HEK293 (cell line): ENCODE data around the gene IL6R.

Experiments
- CTCF ChIA-PET: fragments of 350-600 bp; formaldehyde crosslinking; extraction: SDS; loops from one replicate; lab custom pipeline; 2021; ENCODE audit warnings: antibody characterized with exemption; lab: Yijun Ruan, JAX
- POLR2A ChIA-PET: fragments of 300-600 bp; formaldehyde crosslinking; extraction: SDS; loops from one replicate; lab custom pipeline; 2020; ENCODE audit warnings: antibody characterized with exemption, inconsistent platforms; lab: Yijun Ruan, JAX
- H3K27ac ChIP-seq: fragments of 200-500 bp; sonication (Bioruptor generic); 2 replicates; pipeline ENCODE4 v1.5.1; 2014; ENCODE audit warnings: low read depth, low read length, control low read depth, inconsistent platforms; ENCODE audit errors: extremely low read depth
- H3K36me3 ChIP-seq, 2 experiments: fragments of 200-500 bp in 1 of 2; sonication (Bioruptor generic) in 1 of 2; 1 replicate in 1 of 2; 2 replicates in 1 of 2; pipeline ENCODE4 v1.5.1; 2014 to 2017; ENCODE audit warnings: inconsistent platforms in 2 of 2, low read length in 2 of 2; ENCODE audit not compliant: control insufficient read depth in 2 of 2, insufficient read depth in 1 of 2
- H3K4me1 ChIP-seq: fragments of 200-500 bp; sonication (Bioruptor generic); 2 replicates; pipeline ENCODE4 v1.5.1; 2014; ENCODE audit warnings: mild to moderate bottlenecking, low read length, inconsistent platforms; ENCODE audit not compliant: control insufficient read depth, insufficient read depth
- H3K4me3 ChIP-seq: 2 replicates; pipeline ENCODE4 v1.5.1; 2011; ENCODE audit warnings: low read depth, mild to moderate bottlenecking, control low read depth, low read length, moderate library complexity
- H3K9me3 ChIP-seq: fragments of 200-500 bp; sonication (Bioruptor generic); 2 replicates; pipeline ENCODE4 v1.5.1; 2014; ENCODE audit warnings: low read depth, low read length, inconsistent platforms; ENCODE audit not compliant: control insufficient read depth, insufficient read depth
- GLI4 ChIP-seq: fragments of 450-650 bp; formaldehyde crosslinking; IDR thresholded peaks from 2 replicates; pipeline ENCODE4 v1.5.1; 2016; ENCODE audit warnings: missing biosample characterization, missing genetic modification characterization
- SALL2 ChIP-seq: fragments of 450-650 bp; formaldehyde crosslinking; IDR thresholded peaks from 2 replicates; pipeline ENCODE4 v1.5.0; 2017; ENCODE audit warnings: missing biosample characterization, mild to moderate bottlenecking, missing genetic modification characterization, borderline replicate concordance
- SCRT2 ChIP-seq: fragments of 450-650 bp; formaldehyde crosslinking; IDR thresholded peaks from 2 replicates; pipeline ENCODE4 v1.5.1; 2016; ENCODE audit warnings: missing biosample characterization, missing genetic modification characterization
- TCF7L2 ChIP-seq: IDR thresholded peaks from 2 replicates; pipeline ENCODE4 v1.6.1; 2011; ENCODE audit warnings: low read depth, mild to moderate bottlenecking, inconsistent platforms, low read length, moderate library complexity, borderline replicate concordance
- YY2 ChIP-seq: fragments of 450-650 bp; formaldehyde crosslinking; IDR thresholded peaks from 2 replicates; pipeline ENCODE4 v1.5.1; 2016; ENCODE audit warnings: missing biosample characterization, missing genetic modification characterization
- ZNF16 ChIP-seq: fragments of 450-650 bp; formaldehyde crosslinking; IDR thresholded peaks from 2 replicates; pipeline ENCODE4 v1.5.1; 2016; ENCODE audit warnings: low read depth, missing biosample characterization, missing genetic modification characterization
- ZNF335 ChIP-seq: fragments of 450-650 bp; formaldehyde crosslinking; conservative IDR thresholded peaks from 2 replicates; pipeline ENCODE4 v1.5.1; 2016; ENCODE audit warnings: missing biosample characterization, missing genetic modification characterization
- ZNF391 ChIP-seq: fragments of 450-650 bp; formaldehyde crosslinking; IDR thresholded peaks from 2 replicates; pipeline ENCODE4 v1.5.1; 2016; ENCODE audit warnings: low read depth, missing biosample characterization, missing genetic modification characterization, borderline replicate concordance
- ZNF514 ChIP-seq: fragments of 450-650 bp; formaldehyde crosslinking; IDR thresholded peaks from 2 replicates; pipeline ENCODE4 v1.5.1; 2016; ENCODE audit warnings: missing biosample characterization, missing genetic modification characterization
- ZNF521 ChIP-seq: fragments of 450-650 bp; formaldehyde crosslinking; IDR thresholded peaks from 2 replicates; pipeline ENCODE4 v1.5.1; 2017; ENCODE audit warnings: missing biosample characterization, mild to moderate bottlenecking, missing genetic modification characterization
- ZNF654 ChIP-seq: fragments of 450-650 bp; formaldehyde crosslinking; IDR thresholded peaks from 2 replicates; pipeline ENCODE4 v1.5.1; 2016; ENCODE audit warnings: low read depth, missing biosample characterization, missing genetic modification characterization
- ZNF660 ChIP-seq: fragments of 450-650 bp; IDR thresholded peaks from 2 replicates; pipeline ENCODE4 v1.5.1; 2018; ENCODE audit warnings: missing biosample characterization, mild to moderate bottlenecking, missing genetic modification characterization
- ZNF707 ChIP-seq: fragments of 450-650 bp; formaldehyde crosslinking; IDR thresholded peaks from 2 replicates; pipeline ENCODE4 v1.5.1; 2016; ENCODE audit warnings: missing biosample characterization, missing genetic modification characterization
- ZNF768 ChIP-seq: fragments of 450-650 bp; formaldehyde crosslinking; IDR thresholded peaks from 2 replicates; pipeline ENCODE4 v1.5.1; 2018; ENCODE audit warnings: missing biosample characterization, mild to moderate bottlenecking, missing genetic modification characterization
- ZNF837 ChIP-seq: fragments of 450-650 bp; formaldehyde crosslinking; IDR thresholded peaks from 2 replicates; pipeline ENCODE4 v1.5.1; 2016; ENCODE audit warnings: missing biosample characterization, missing genetic modification characterization
- TF ChIP-seq, protein P1 (sequence below): fragments of 450-650 bp; formaldehyde crosslinking; IDR thresholded peaks from 2 replicates; pipeline ENCODE4 v1.5.1; 2017; ENCODE audit warnings: missing biosample characterization, missing genetic modification characterization
- TF ChIP-seq, protein P2 (sequence below): sonication (generic); formaldehyde crosslinking; IDR thresholded peaks from 2 replicates; pipeline ENCODE4 v1.8.1; 2022; ENCODE audit warnings: mild to moderate bottlenecking, moderate library complexity, missing genetic modification reagents
- TF ChIP-seq, protein P3 (sequence below): fragments of 450-650 bp; formaldehyde crosslinking; IDR thresholded peaks from 2 replicates; pipeline ENCODE4 v1.5.1; 2017; ENCODE audit warnings: missing biosample characterization, missing genetic modification characterization

IL6R gene

DNA sequence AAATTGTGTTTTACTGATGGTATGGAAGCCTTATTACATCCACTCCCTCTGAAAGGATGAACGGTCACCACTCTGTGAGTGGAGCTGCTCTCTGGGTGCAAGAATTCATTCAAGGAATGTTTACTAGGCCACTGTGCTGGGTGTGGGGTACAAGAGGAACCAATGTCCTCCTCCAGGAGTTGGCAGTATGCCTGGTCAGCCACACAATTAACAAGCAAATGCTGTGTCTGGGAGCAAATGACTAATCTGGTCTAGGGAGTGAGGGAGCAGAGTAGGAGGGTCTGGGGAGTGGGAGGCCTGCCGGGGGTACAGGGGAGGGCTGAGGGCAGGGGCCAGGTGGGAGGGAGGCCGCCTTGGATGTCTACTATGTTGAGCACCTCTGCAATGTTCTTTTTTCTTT is 69.7 kb downstream of the IL6R start (continued):
- TF ChIP-seq, protein P1, sequence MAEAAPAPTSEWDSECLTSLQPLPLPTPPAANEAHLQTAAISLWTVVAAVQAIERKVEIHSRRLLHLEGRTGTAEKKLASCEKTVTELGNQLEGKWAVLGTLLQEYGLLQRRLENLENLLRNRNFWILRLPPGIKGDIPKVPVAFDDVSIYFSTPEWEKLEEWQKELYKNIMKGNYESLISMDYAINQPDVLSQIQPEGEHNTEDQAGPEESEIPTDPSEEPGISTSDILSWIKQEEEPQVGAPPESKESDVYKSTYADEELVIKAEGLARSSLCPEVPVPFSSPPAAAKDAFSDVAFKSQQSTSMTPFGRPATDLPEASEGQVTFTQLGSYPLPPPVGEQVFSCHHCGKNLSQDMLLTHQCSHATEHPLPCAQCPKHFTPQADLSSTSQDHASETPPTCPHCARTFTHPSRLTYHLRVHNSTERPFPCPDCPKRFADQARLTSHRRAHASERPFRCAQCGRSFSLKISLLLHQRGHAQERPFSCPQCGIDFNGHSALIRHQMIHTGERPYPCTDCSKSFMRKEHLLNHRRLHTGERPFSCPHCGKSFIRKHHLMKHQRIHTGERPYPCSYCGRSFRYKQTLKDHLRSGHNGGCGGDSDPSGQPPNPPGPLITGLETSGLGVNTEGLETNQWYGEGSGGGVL: 0 out of 2 replicates have a peak, but pooled peaks have one; percentile 41
- no peak for TF ChIP-seq ZNF521 (tag by site-specific recombination)

DNA sequence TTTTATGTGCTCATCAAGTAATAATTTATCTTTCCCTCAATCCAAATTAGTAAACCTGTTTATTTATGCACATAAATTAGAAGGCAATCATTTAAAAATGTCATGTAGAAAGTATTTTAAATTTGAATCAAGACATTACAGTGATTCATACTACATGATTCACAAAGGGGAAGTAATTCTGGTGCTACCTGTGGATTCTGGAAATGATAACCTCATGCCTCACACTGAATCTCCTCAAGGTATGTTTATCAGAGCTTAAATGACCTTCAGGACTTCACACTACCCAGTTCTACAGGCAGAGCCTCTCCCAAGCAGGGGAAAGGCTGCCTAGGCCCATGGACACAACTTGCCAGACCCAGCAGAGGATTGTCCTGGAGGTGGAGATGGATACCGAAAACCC is 71.6 kb downstream of the IL6R start:
- TF ChIP-seq SCRT2 (peak; percentile 78), ZNF391 (tag by site-specific recombination) (no peak), ZNF660 (tag by site-specific recombination) (no peak)
- TF ChIP-seq, all 188 proteins: peak for 1
- ChIA-PET POLR2A (no interaction called here), CTCF (interaction anchor here (0.6 to 11.0 kb wide), 4 partner anchors 61 to 277 kb away, joined by 3 to 205 read pairs (median 4); no protein-coding TSS in a partner anchor)
- Histone ChIP-seq H3K4me3 (no peak overlapping the region), H3K4me1 (no peaks in the 10 kb centered on the region), H3K27ac (no peak overlapping the region), H3K36me3 (no peaks in the 10 kb centered on the region), H3K9me3 (no peaks in the 10 kb centered on the region)

DNA sequence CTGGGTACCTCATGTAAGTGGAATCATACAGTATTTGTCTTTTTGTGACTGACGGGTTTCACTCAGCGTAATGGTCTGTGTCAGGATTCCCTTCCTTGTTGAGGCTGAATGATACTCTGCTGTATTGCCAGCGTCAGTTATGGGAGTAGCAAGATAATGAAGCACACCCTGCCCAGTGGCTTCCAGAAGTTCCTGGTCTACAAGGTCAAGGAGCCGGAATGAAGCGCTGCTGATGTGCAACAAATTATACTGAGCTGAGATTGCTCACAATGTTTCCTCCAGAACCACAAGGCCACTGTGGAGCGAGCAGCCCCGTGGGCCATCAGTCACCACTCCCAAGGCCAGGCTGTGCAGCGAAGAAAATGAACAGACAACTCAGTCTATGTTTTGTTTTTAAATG is 72.9 kb downstream of the IL6R start:
- H3K9me3 ChIP-seq: no peaks in the 10 kb centered on the region
- ChIA-PET POLR2A (no interaction called here), CTCF (interaction anchor here (0.7 to 11.0 kb wide), 5 partner anchors 52 to 603 kb away, joined by 3 to 205 read pairs (median 4); no protein-coding TSS in a partner anchor)
- H3K27ac ChIP-seq: no peak overlapping the region
- H3K36me3 ChIP-seq: no peaks in the 10 kb centered on the region
- H3K4me3 ChIP-seq: no peak overlapping the region
- no peaks in the 10 kb centered on the region for H3K4me1 ChIP-seq
- TF ChIP-seq, protein P2, sequence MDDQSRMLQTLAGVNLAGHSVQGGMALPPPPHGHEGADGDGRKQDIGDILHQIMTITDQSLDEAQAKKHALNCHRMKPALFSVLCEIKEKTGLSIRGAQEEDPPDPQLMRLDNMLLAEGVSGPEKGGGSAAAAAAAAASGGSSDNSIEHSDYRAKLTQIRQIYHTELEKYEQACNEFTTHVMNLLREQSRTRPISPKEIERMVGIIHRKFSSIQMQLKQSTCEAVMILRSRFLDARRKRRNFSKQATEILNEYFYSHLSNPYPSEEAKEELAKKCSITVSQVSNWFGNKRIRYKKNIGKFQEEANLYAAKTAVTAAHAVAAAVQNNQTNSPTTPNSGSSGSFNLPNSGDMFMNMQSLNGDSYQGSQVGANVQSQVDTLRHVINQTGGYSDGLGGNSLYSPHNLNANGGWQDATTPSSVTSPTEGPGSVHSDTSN: no peak
- TF ChIP-seq ZNF335 (tag by site-specific recombination) (no peak), ZNF768 (no peak), ZNF654 (tag by site-specific recombination) (no peak), YY2 (tag by site-specific recombination) (no peak), ZNF16 (tag by site-specific recombination) (no peak), ZNF837 (no peak), TCF7L2 (no peak), GLI4 (tag by site-specific recombination) (no peak), ZNF707 (no peak), ZNF514 (tag by site-specific recombination) (no peak)
- TF ChIP-seq, protein P3, sequence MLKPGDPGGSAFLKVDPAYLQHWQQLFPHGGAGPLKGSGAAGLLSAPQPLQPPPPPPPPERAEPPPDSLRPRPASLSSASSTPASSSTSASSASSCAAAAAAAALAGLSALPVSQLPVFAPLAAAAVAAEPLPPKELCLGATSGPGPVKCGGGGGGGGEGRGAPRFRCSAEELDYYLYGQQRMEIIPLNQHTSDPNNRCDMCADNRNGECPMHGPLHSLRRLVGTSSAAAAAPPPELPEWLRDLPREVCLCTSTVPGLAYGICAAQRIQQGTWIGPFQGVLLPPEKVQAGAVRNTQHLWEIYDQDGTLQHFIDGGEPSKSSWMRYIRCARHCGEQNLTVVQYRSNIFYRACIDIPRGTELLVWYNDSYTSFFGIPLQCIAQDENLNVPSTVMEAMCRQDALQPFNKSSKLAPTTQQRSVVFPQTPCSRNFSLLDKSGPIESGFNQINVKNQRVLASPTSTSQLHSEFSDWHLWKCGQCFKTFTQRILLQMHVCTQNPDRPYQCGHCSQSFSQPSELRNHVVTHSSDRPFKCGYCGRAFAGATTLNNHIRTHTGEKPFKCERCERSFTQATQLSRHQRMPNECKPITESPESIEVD (tag by site-specific recombination): no peak
- TF ChIP-seq, all 188 proteins: peak for 0

DNA sequence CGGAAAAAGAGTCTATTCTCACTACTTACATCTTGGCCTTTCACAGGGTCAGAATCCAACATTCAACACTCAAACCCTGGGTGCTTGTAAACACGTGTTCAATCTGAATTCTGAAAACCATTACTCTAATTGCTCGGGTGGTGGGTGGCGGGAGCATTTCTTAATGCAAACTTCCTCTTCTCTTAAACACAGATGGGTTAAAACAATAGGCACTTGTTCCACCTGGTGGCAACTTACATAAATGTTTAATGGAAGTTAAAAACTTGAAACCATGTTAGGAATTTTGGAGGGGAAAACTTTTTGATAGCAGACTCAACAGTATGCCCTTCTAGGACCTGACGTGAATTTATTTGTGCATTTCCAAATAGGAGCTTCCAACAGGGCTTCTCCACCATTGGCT is 73.5 kb downstream of the IL6R start:
- POLR2A ChIA-PET: interaction anchor here (1.8 kb wide), 1 partner anchor 68 kb away, joined by 4 read pairs; no protein-coding TSS in a partner anchor

More for the DNA sequence above, 73.5 kb downstream of the IL6R start:
- CTCF ChIA-PET: interaction anchor here (0.7 to 11.0 kb wide), 18 partner anchors 19 to 602 kb away, joined by 3 to 205 read pairs (median 4); partner anchors contain the start of genes EFNA3 and IL6R
- TF ChIP-seq SALL2: no peak
- H3K4me1 ChIP-seq: no peaks in the 10 kb centered on the region
- H3K27ac ChIP-seq: no peak overlapping the region
- H3K4me3 ChIP-seq: no peak overlapping the region
- H3K9me3 ChIP-seq: no peaks in the 10 kb centered on the region
- H3K36me3 ChIP-seq: no peaks in the 10 kb centered on the region
